Keratinocyte (primary cell): ENCODE results near the gene SIGLEC7. TPM values are rescaled to one million over a fixed set of nuclear protein-coding genes. Genes with fewer than 3 reads are reported as not detected.

ENCODE experiments used
- DNase-seq: peaks from one replicate; pipeline ENCODE4 v3.0.0-alpha.2; 2011; ENCODE audit warnings: low read depth, missing footprints, low spot score
- FAIRE-seq: peaks from 2 replicates; lab custom pipeline; 2011; peaks lifted over from hg19 to GRCh38; lab: Jason Lieb, UNC
- H2AFZ ChIP-seq: 2 replicates; pipeline ENCODE4 v1.6.0; 2012; ENCODE audit warnings: low read length, control low read depth, inconsistent platforms; ENCODE audit not compliant: control insufficient read depth
- H3K27ac ChIP-seq: 2 replicates; pipeline ENCODE4 v1.5.1; 2011; ENCODE audit warnings: low read length; ENCODE audit not compliant: control insufficient read depth, insufficient read depth
- H3K27me3 ChIP-seq: 3 replicates; pipeline ENCODE4 v1.6.0; 2011; ENCODE audit warnings: low read length; ENCODE audit not compliant: control insufficient read depth, insufficient read depth; ENCODE audit errors: extremely low read depth
- H3K36me3 ChIP-seq, 2 experiments: 2 replicates in 1 of 2; 3 replicates in 1 of 2; pipeline ENCODE4 v1.5.1; 2011; ENCODE audit warnings: low read length in 2 of 2, mild to moderate bottlenecking in 1 of 2; ENCODE audit not compliant: control insufficient read depth in 2 of 2, insufficient read depth in 2 of 2; ENCODE audit errors: extremely low read depth in 1 of 2
- H3K4me1 ChIP-seq: 3 replicates; pipeline ENCODE4 v1.5.1; 2011; ENCODE audit warnings: low read length; ENCODE audit not compliant: control insufficient read depth, insufficient read depth; ENCODE audit errors: extremely low read depth
- H3K4me2 ChIP-seq: 3 replicates; pipeline ENCODE4 v1.6.0; 2011; ENCODE audit warnings: low read depth, low read length; ENCODE audit not compliant: control insufficient read depth, insufficient read depth; ENCODE audit errors: extremely low read depth
- H3K4me3 ChIP-seq, 3 experiments: fragments of 200-600 bp in 1 of 3; sonication (generic) in 1 of 3; 2 replicates in 2 of 3; 3 replicates in 1 of 3; pipeline ENCODE4 v1.5.1; 2011 to 2016; ENCODE audit warnings: low read length in 3 of 3, mild to moderate bottlenecking in 3 of 3, control low read depth in 2 of 3, inconsistent platforms in 1 of 3, low read depth in 1 of 3, mixed read lengths in 1 of 3, mixed run types in 1 of 3, moderate library complexity in 1 of 3; ENCODE audit not compliant: control insufficient read depth in 2 of 3, insufficient read depth in 2 of 3; ENCODE audit errors: extremely low read depth in 1 of 3
- H3K79me2 ChIP-seq: 2 replicates; pipeline ENCODE4 v1.6.0; 2012; ENCODE audit warnings: low read length; ENCODE audit not compliant: control insufficient read depth, insufficient read depth
- H3K9ac ChIP-seq: 3 replicates; pipeline ENCODE4 v1.6.0; 2011; ENCODE audit warnings: low read length; ENCODE audit not compliant: control insufficient read depth, insufficient read depth; ENCODE audit errors: extremely low read depth
- H3K9me1 ChIP-seq: 3 replicates; pipeline ENCODE4 v1.6.0; 2011; ENCODE audit warnings: low read length; ENCODE audit not compliant: control insufficient read depth, insufficient read depth; ENCODE audit errors: extremely low read depth
- H3K9me3 ChIP-seq: 2 replicates; pipeline ENCODE4 v1.5.1; 2012; ENCODE audit warnings: low read depth, low read length; ENCODE audit not compliant: control insufficient read depth
- H4K20me1 ChIP-seq: 3 replicates; pipeline ENCODE4 v1.6.0; 2011; ENCODE audit warnings: low read length; ENCODE audit not compliant: control insufficient read depth, insufficient read depth; ENCODE audit errors: extremely low read depth
- CTCF ChIP-seq, 3 experiments: IDR thresholded peaks in 1 of 3; conservative IDR thresholded peaks in 1 of 3; optimal IDR thresholded peaks in 1 of 3; 2 replicates in 2 of 3; 3 replicates in 1 of 3; pipeline versions ENCODE3 to v1.5.1; 2011; ENCODE audit warnings: low read length in 3 of 3, mild to moderate bottlenecking in 3 of 3, moderate library complexity in 2 of 3, control low read depth in 1 of 3, inconsistent platforms in 1 of 3; ENCODE audit not compliant: insufficient read depth in 2 of 3; ENCODE audit errors: extremely low read depth in 1 of 3
- EZH2 ChIP-seq: IDR thresholded peaks from one replicate; pipeline ENCODE4 v1.6.1; 2012; ENCODE audit warnings: inconsistent platforms, mild to moderate bottlenecking, low read length, moderate library complexity
- dilution Hi-C: fragments of 300-500 bp; cut with MboI; formaldehyde crosslinking; loops from one replicate; pipeline ENCODE4 v1.7.0; 2020; ENCODE audit warnings: low sequenced_read_pairs; ENCODE audit not compliant: extremely low pct_ligation_motif_present
- polyA plus RNA-seq, 5 experiments: library from polyadenylated mRNA; depleted of rRNA in 3 of 5; stranded (reverse) in 3 of 5; stranded (forward) in 1 of 5; unstranded in 1 of 5; fragments of >200 nt; gene quantifications; 1 replicate in 1 of 5; 2 replicates in 3 of 5; 3 replicates in 1 of 5; pipeline versions ENCODE4 v1.2.1 to v1.2.3, GENCODE V29; 2011 to 2012; ENCODE audit warnings: missing spikeins in 2 of 5, low read depth in 1 of 5, low replicate concordance in 1 of 5

SIGLEC7 gene
- polyA plus RNA-seq, 1 donor (not counting 4 experiments of a cell fraction or from before 2014, with no cell fraction given) = not detected

- peaks cover 25% of the 10 kb centered on the region for H3K79me2 ChIP-seq
- DNase-seq (no peak), FAIRE-seq (no peak)
- H3K36me3 ChIP-seq = peaks cover 13 to 21% of the 10 kb centered on the region in 2 experiments
- H3K9ac ChIP-seq = no peak overlapping the region
- peaks cover 13% of the 10 kb centered on the region for H3K4me1 ChIP-seq
- no peaks in the 10 kb centered on the region for H3K27me3 ChIP-seq
- no peak overlapping the region for H3K4me2 ChIP-seq
- TF ChIP-seq EZH2 (no peak), CTCF (optimal IDR thresholded peaks at IDR 0.05 in 1 of 3, IDR thresholded peaks at IDR 0.05 in 1 of 3, conservative IDR thresholded peaks at IDR 0.05 in 1 of 3; ENCODE audit: extremely low read depth in 1 of 3, insufficient read depth in 2 of 3, low read length in 3 of 3) (no peak)
- H3K9me1 ChIP-seq = peaks cover 5% of the 10 kb centered on the region
- H2AFZ ChIP-seq = no peak overlapping the region
- dilution Hi-C loops = no loop called here
- peaks cover 7% of the 10 kb centered on the region for H4K20me1 ChIP-seq
- no peak overlapping the region for H3K4me3 ChIP-seq
- no peaks in the 10 kb centered on the region for H3K9me3 ChIP-seq
- H3K27ac ChIP-seq = no peak overlapping the region
These were observed 43.1 kb upstream of the SIGLEC7 start for GRCh38 chr19:51099047-51099382.

DNA sequence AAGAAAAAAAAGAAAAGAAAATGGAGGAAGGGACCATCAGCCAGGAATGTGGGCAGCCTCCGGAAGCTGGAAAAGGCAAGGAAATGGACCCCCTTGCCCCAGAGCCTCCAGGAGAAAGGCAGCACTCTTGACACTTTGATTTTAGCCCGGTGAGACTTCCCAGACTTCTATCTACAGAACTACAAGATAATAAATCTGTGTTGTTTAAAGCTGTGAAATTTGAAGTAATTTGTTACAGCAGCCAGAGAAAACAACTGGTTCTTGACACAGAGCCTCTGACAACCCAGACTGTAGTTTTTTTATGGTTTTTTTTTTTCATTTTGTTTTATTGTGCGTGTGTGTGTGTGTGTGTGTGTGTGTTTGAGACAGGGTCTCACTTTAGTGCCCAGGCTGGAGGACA is 41.5 kb upstream of the SIGLEC7 start:
- Histone ChIP-seq H3K27ac (no peak overlapping the region), H3K4me2 (no peak overlapping the region), H3K4me1 (peaks cover 11% of the 10 kb centered on the region), H3K4me3 (no peak overlapping the region), H3K79me2 (peaks cover 40% of the 10 kb centered on the region), H4K20me1 (peaks cover 7% of the 10 kb centered on the region), H3K9ac (no peak overlapping the region), H2AFZ (no peak overlapping the region), H3K27me3 (no peaks in the 10 kb centered on the region), H3K9me3 (no peaks in the 10 kb centered on the region), H3K9me1 (peaks cover 5% of the 10 kb centered on the region), H3K36me3 (peaks cover 21 to 32% of the 10 kb centered on the region in 2 experiments)
- dilution Hi-C loops = no loop called here
- DNase-seq (no peak), FAIRE-seq (no peak)
- TF ChIP-seq EZH2 = no peak
- no peak for TF ChIP-seq CTCF (optimal IDR thresholded peaks at IDR 0.05 in 1 of 3, IDR thresholded peaks at IDR 0.05 in 1 of 3, conservative IDR thresholded peaks at IDR 0.05 in 1 of 3; ENCODE audit: extremely low read depth in 1 of 3, insufficient read depth in 2 of 3, low read length in 3 of 3)
